Measurements from ENCODE around the gene VARS1.

Gene VARS1

GRCh38 chr6:31752739-31753319 is 42.7 kb downstream of the VARS1 start:
- no peak overlapping the region for H3K4me3 Mint-ChIP-seq
- no peaks in the 10 kb centered on the region for H3K9me3 Mint-ChIP-seq
- peaks cover under 1% of the 10 kb centered on the region for H3K4me1 Mint-ChIP-seq
- H3K27me3 Mint-ChIP-seq: no peaks in the 10 kb centered on the region
- DNase-seq (ENCODE audit: low spot score in 2 of 2) (no peak), ATAC-seq (replicated peaks; ENCODE audit: extremely low read depth, poor library complexity, severe bottlenecking) (no peak)
- peaks cover 4% of the 10 kb centered on the region for H3K36me3 Mint-ChIP-seq (ENCODE audit: insufficient read depth)
- H3K27ac Mint-ChIP-seq (ENCODE audit: low read depth): no peak overlapping the region

- no peak overlapping the region for H3K4me3 Mint-ChIP-seq
- peaks cover 8% of the 10 kb centered on the region for H3K36me3 Mint-ChIP-seq (ENCODE audit: insufficient read depth)
- H3K27ac Mint-ChIP-seq (ENCODE audit: low read depth): no peak overlapping the region
- no peak for ATAC-seq (replicated peaks; ENCODE audit: extremely low read depth, poor library complexity, severe bottlenecking)
- no peaks in the 10 kb centered on the region for H3K9me3 Mint-ChIP-seq
- H3K4me1 Mint-ChIP-seq: no peaks in the 10 kb centered on the region
- no peak for DNase-seq (ENCODE audit: low spot score in 2 of 2)
- no peaks in the 10 kb centered on the region for H3K27me3 Mint-ChIP-seq
Measured at GRCh38 chr6:31750411-31751022, 45.0 kb downstream of the VARS1 start.

- ATAC-seq (replicated peaks; ENCODE audit: extremely low read depth, poor library complexity, severe bottlenecking) (no peak), DNase-seq (ENCODE audit: low spot score in 2 of 2) (no peak)
- H3K9me3 Mint-ChIP-seq: no peaks in the 10 kb centered on the region
- no peak overlapping the region for H3K27ac Mint-ChIP-seq (ENCODE audit: low read depth)
- no peaks in the 10 kb centered on the region for H3K27me3 Mint-ChIP-seq
- H3K36me3 Mint-ChIP-seq (ENCODE audit: insufficient read depth): peaks cover 8% of the 10 kb centered on the region
- no peak overlapping the region for H3K4me3 Mint-ChIP-seq
- no peaks in the 10 kb centered on the region for H3K4me1 Mint-ChIP-seq
Measured at GRCh38 chr6:31749301-31750036, 46.1 kb downstream of the VARS1 start.

All from central memory CD8-positive, alpha-beta T cell (primary cell).